ENCODE data around the gene ZNF697. TPM values are rescaled to one million over a fixed set of nuclear protein-coding genes. Genes with fewer than 3 reads are reported as not detected.
"Not testable (repeated sequence)": the region's sequence is repeated elsewhere in the genome, so short reads cannot be mapped to it uniquely, and the experiment has no call there.

Gene ZNF697
- total RNA-seq, 4 donors from 2014 or later = 1.00 to 5.6 (median 2.9) TPM

DNA sequence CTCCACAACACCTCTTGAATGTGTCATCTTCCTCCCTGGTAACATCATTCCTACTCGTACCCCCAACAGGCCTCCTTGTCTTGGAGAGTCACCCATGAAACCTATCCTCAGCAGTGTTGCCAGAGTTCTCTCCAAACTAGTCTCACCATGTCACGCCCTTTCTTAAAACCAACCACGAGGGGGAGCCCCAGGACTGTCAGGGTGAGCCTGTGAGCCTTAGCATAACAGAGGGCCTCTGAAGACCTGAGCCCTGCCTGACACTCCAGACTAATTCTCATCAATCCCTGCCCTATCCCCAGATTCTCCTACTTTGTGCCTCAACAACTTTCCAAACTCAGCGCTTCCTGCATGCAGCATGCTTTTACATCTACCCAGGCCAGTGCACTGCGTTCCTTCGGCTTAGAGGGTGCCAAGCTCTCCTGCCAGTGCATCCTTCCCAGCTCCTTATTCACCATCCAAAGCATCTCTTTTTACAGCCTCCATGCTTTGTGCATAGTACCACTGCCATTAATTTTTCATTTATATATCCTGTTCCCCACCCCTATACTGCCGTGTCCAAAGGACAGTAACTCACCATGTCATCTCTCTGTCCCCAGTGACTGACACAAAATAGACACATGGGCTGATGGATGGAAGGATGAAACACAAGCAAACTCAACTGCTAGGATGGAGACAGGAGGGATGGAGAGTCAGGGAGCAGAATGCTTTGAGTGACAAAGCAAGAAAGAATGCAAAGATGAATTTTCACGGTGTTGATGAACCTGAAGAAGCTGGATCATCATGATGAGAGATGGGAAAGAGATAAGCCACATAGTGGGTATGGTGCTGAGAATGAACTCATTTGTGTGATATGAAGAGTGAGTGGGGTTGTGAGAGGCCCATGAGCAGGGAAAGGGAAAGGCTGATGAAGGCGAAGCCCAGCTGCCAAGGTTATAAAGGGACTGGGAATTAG, 34.0 kb downstream of the ZNF697 start:
- intact Hi-C loops (cut with DNase I; ENCODE audit: low total_unique reads) = loop anchor here (2.0 kb wide), 1 partner anchor 53 kb away; no protein-coding TSS in a partner anchor
- Histone ChIP-seq H3K27me3 (no peaks in the 10 kb centered on the region), H3K4me1 (peaks cover 0 to 5% (median 1%) of the 10 kb centered on the region in 4 donors), H3K36me3 (no peaks in the 10 kb centered on the region), H3K4me3 (no peak overlapping the region), H3K27ac (no peak overlapping the region), H3K9me3 (no peaks in the 10 kb centered on the region)
- DNase-seq = peak; percentile 89
- TF ChIP-seq POLR2A (IDR thresholded peaks at IDR 0.05) (no peak), POLR2AphosphoS5 (IDR thresholded peaks at IDR 0.05) (no peak)
- TF ChIP-seq, protein P1, sequence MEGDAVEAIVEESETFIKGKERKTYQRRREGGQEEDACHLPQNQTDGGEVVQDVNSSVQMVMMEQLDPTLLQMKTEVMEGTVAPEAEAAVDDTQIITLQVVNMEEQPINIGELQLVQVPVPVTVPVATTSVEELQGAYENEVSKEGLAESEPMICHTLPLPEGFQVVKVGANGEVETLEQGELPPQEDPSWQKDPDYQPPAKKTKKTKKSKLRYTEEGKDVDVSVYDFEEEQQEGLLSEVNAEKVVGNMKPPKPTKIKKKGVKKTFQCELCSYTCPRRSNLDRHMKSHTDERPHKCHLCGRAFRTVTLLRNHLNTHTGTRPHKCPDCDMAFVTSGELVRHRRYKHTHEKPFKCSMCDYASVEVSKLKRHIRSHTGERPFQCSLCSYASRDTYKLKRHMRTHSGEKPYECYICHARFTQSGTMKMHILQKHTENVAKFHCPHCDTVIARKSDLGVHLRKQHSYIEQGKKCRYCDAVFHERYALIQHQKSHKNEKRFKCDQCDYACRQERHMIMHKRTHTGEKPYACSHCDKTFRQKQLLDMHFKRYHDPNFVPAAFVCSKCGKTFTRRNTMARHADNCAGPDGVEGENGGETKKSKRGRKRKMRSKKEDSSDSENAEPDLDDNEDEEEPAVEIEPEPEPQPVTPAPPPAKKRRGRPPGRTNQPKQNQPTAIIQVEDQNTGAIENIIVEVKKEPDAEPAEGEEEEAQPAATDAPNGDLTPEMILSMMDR (IDR thresholded peaks at IDR 0.05) = peak; percentile 74 to 80 (median 78)
- WGBS, 2 donors (ENCODE audit: low coverage in 1 of 2) = 44 to 52% methylated on average over 8 to 9 of the region's 9 CpGs
- in situ Hi-C loops (cut with MboI; ENCODE audit: low pct_ligation_motif_present in 1 of 4, low pct_unique_long_range_greater_than_20kb in 1 of 4, low sequenced_read_pairs in 3 of 4) = loop anchor here in 3 of 4 donors (5.0 to 10.0 kb wide), 2 partner anchors 51 to 53 kb away; no protein-coding TSS in a partner anchor

DNA sequence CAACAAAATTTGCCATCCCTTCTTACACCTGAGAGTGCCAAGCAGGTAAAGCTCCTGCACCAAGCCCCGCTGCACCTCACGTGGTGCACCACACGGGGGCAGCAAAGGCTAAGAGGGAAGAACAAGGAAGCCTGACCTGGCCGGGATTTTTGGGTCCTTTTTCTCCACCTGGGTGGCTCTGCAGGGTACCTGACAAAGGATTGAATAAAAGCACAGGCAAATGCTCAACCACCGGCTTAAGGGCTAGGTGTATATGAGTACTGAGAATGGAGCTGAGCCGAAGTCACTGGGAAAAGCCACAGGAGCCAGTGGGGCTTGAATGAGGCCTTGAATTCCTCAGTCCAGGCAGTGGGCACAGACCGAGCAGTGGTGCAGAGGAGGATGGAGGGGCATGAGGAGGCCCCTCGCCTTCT, 36.4 kb downstream of the ZNF697 start:
- DNase-seq = peak; percentile 91
- Histone ChIP-seq H3K4me3 (no peak overlapping the region), H3K9me3 (no peaks in the 10 kb centered on the region), H3K27ac (no peak overlapping the region), H3K4me1 (peaks cover 0 to 6% (median 1%) of the 10 kb centered on the region in 4 donors), H3K36me3 (no peaks in the 10 kb centered on the region), H3K27me3 (no peaks in the 10 kb centered on the region)
- intact Hi-C loops (cut with DNase I; ENCODE audit: low total_unique reads) (no loop called here), in situ Hi-C loops (cut with MboI; ENCODE audit: low pct_ligation_motif_present in 1 of 4, low pct_unique_long_range_greater_than_20kb in 1 of 4, low sequenced_read_pairs in 3 of 4) (loop anchor here in 3 of 4 donors (5.0 to 10.0 kb wide), 2 partner anchors 53 to 56 kb away; no protein-coding TSS in a partner anchor)
- WGBS, 2 donors (ENCODE audit: low coverage in 1 of 2) = 22% methylated on average over 8 of the region's 8 CpGs; no CpG with 5 or more reads in 1 of the 2 donors
- no peak for TF ChIP-seq POLR2A (IDR thresholded peaks at IDR 0.05)
- TF ChIP-seq, protein P1 (IDR thresholded peaks at IDR 0.05) = peak; percentile 90 to 94 (median 91)

DNA sequence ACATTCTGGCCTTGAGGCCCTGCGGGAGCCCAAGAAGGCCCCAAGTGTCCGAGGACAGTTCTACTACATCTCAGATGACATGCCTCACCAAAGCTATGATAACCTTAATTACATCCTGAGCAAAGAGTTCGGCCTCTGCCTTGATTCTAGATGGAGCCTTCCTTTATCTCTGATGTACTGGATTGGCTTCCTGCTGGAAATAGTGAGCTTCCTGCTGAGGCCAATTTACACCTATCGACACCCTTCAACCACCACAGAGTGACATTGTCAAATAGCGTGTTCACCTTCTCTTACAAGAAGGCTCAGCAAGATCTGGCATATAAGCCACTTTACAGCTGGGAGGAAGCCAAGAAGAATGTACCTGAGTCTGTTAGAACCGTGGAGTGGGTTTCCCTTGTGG, 39.2 kb downstream of the ZNF697 start:
- in situ Hi-C loops (cut with MboI; ENCODE audit: low pct_ligation_motif_present in 1 of 4, low pct_unique_long_range_greater_than_20kb in 1 of 4, low sequenced_read_pairs in 3 of 4) = not testable (repeated sequence)

DNA sequence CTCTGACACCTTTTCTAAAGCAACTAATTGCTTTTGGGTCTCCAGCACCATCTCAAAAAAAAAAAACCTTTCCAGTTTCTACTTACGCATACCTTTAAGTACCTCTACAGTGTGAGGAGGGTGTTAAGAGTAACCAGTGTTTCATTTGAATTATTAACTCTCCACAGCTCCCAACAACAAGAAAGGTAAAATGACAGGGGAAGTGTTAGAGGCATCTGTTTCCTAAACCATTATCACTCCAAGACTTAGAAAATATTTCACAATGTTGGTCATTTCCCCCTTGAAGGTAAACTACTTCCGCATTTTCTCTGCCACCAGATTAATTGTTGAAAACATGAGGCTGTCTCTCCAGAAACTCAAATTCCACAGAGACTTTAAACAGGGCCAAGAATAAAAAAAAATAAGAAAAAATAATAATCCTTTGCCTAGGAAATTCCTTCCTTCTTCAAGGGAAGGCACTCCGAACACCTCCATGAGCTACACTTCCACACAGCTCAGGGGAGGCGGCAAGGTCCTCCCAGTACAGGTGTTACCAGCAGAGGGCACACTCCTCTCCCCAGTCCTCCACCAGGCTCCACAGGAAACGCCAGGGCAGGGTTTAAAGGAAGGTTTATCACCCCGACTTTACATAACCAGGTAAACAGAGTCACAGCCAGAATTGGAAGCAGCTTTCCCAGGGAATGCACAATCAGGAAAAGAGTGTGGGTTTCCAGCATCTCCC, 40.8 kb downstream of the ZNF697 start:
- in situ Hi-C loops (cut with MboI; ENCODE audit: low pct_ligation_motif_present in 1 of 4, low pct_unique_long_range_greater_than_20kb in 1 of 4, low sequenced_read_pairs in 3 of 4); H3K9me3 ChIP-seq; H3K27ac ChIP-seq; H3K4me1 ChIP-seq; H3K27me3 ChIP-seq; H3K36me3 ChIP-seq; DNase-seq; intact Hi-C loops (cut with DNase I; ENCODE audit: low total_unique reads); H3K4me3 ChIP-seq: not testable (repeated sequence)
- WGBS, 2 donors (ENCODE audit: low coverage in 1 of 2) = 80 to 89% methylated on average over 1 to 4 of the region's 6 CpGs

More for the DNA sequence above, 39.2 kb downstream of the ZNF697 start:
- H3K4me3 ChIP-seq; H3K4me1 ChIP-seq; H3K27me3 ChIP-seq; H3K27ac ChIP-seq; H3K36me3 ChIP-seq; H3K9me3 ChIP-seq; DNase-seq; intact Hi-C loops (cut with DNase I; ENCODE audit: low total_unique reads): not testable (repeated sequence)
- 85 to 88% methylated on average over 3 to 6 of the region's 6 CpGs for WGBS, 2 donors (ENCODE audit: low coverage in 1 of 2)

DNA sequence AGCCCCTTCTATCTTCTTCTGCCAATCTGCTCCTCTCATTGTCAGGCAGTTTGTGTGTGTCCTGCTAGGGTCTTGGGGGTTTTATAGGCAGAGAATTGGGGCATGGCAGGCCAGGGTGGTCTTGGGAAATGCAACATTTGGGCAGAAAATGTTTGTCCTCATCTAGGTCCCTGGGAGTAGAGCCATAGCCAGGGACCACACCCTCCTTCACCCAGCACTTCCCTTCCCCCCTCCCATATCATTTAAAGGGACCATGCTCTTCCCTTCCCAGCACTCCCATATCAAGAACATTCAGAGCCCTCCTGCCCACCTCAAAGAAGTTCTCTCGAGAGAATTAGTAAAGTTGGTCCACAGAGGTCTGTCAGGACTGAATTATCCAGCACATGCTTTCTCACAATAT, 41.7 kb downstream of the ZNF697 start:
- WGBS, 2 donors (ENCODE audit: low coverage in 1 of 2) = 89% methylated on average over 1 of the region's 1 CpG; no CpG with 5 or more reads in 1 of the 2 donors
- DNase-seq = no peak
- TF ChIP-seq POLR2AphosphoS5 (IDR thresholded peaks at IDR 0.05) (no peak), POLR2A (IDR thresholded peaks at IDR 0.05) (no peak), EP300 (IDR thresholded peaks at IDR 0.05; ENCODE audit: low read depth) (no peak)
- TF ChIP-seq, protein P1 (IDR thresholded peaks at IDR 0.05) = no peak
- Histone ChIP-seq H3K36me3 (no peaks in the 10 kb centered on the region), H3K27me3 (no peaks in the 10 kb centered on the region), H3K4me3 (no peak overlapping the region), H3K27ac (no peak overlapping the region), H3K9me3 (no peaks in the 10 kb centered on the region), H3K4me1 (peaks cover 0 to 8% (median 0%) of the 10 kb centered on the region in 4 donors)
- in situ Hi-C loops (cut with MboI; ENCODE audit: low pct_ligation_motif_present in 1 of 4, low pct_unique_long_range_greater_than_20kb in 1 of 4, low sequenced_read_pairs in 3 of 4) (no loop called here), intact Hi-C loops (cut with DNase I; ENCODE audit: low total_unique reads) (no loop called here)

Data from transverse colon (tissue), 4 donors.